ENCODE data around the gene NSD1. TPM values are rescaled to one million over a fixed set of nuclear protein-coding genes. Genes with fewer than 3 reads are reported as not detected.

The NSD1 gene
- total RNA-seq, 4 donors from 2014 or later = 24.0 to 39.5 (median 32.2) TPM

- no peaks in the 10 kb centered on the region for H3K9me3 ChIP-seq
- H3K4me3 ChIP-seq = no peak overlapping the region
- no peak overlapping the region for H3K27ac ChIP-seq
- peaks cover 0 to 7% (median 2%) of the 10 kb centered on the region in 3 donors for H3K4me1 ChIP-seq
- no peaks in the 10 kb centered on the region for H3K27me3 ChIP-seq
- 92 to 94% methylated on average over 12 of the region's 12 CpGs for WGBS, 2 donors
- peaks cover 33 to 99% (median 42%) of the 10 kb centered on the region in 3 donors for H3K36me3 ChIP-seq
- TF ChIP-seq CTCF (IDR thresholded peaks at IDR 0.05) (no peak), POLR2A (IDR thresholded peaks at IDR 0.05) (no peak)
- intact Hi-C loops (cut with DNase I) = no loop called here
- DNase-seq = no peak
Measured at GRCh38 chr5:177290816-177291596, 157.4 kb downstream of the NSD1 start.

GRCh38 chr5:177291735-177292134 is 158.2 kb downstream of the NSD1 start:
- Histone ChIP-seq H3K27ac (no peak overlapping the region), H3K9me3 (no peaks in the 10 kb centered on the region), H3K36me3 (peaks cover 34 to 99% (median 42%) of the 10 kb centered on the region in 3 donors), H3K4me1 (peaks cover 0 to 14% (median 5%) of the 10 kb centered on the region in 3 donors), H3K27me3 (no peaks in the 10 kb centered on the region), H3K4me3 (no peak overlapping the region)
- TF ChIP-seq POLR2A (IDR thresholded peaks at IDR 0.05) (no peak), CTCF (IDR thresholded peaks at IDR 0.05) (no peak)
- WGBS, 2 donors = 95 to 98% methylated on average over 7 of the region's 7 CpGs
- intact Hi-C loops (cut with DNase I) = no loop called here
- no peak for DNase-seq

- no peak for TF ChIP-seq CTCF (IDR thresholded peaks at IDR 0.05)
- no peak for TF ChIP-seq POLR2A (IDR thresholded peaks at IDR 0.05)
- intact Hi-C loops (cut with DNase I) = no loop called here
- no peaks in the 10 kb centered on the region for H3K9me3 ChIP-seq
- 82 to 95% methylated on average over 7 to 9 of the region's 12 CpGs for WGBS, 2 donors
- H3K27me3 ChIP-seq = no peaks in the 10 kb centered on the region
- DNase-seq = no peak
- no peak overlapping the region for H3K27ac ChIP-seq
- H3K36me3 ChIP-seq = peaks cover 33 to 97% (median 34%) of the 10 kb centered on the region in 3 donors
- H3K4me3 ChIP-seq = no peak overlapping the region
- H3K4me1 ChIP-seq = peaks cover 0 to 17% (median 5%) of the 10 kb centered on the region in 3 donors
Measured at GRCh38 chr5:177293819-177294581, 160.4 kb downstream of the NSD1 start.

GRCh38 chr5:177294632-177295031 is 161.1 kb downstream of the NSD1 start:
- Histone ChIP-seq H3K27me3 (no peaks in the 10 kb centered on the region), H3K4me3 (no peak overlapping the region), H3K9me3 (no peaks in the 10 kb centered on the region), H3K36me3 (peaks cover 33 to 94% (median 34%) of the 10 kb centered on the region in 3 donors), H3K4me1 (peaks cover 5 to 23% (median 10%) of the 10 kb centered on the region in 3 donors), H3K27ac (no peak overlapping the region)
- 100% methylated on average over 3 of the region's 3 CpGs; no CpG with 5 or more reads in 1 of the 2 donors for WGBS, 2 donors
- no peak for TF ChIP-seq POLR2A (IDR thresholded peaks at IDR 0.05)
- no peak for TF ChIP-seq CTCF (IDR thresholded peaks at IDR 0.05)
- intact Hi-C loops (cut with DNase I) = no loop called here
- no peak for DNase-seq

- peak overlapping the region in 2 of 4 donors; percentile 28 to 32 for H3K27ac ChIP-seq
- no peaks in the 10 kb centered on the region for H3K9me3 ChIP-seq
- WGBS, 2 donors = 81 to 92% methylated on average over 5 of the region's 9 CpGs
- peaks cover 33 to 82% (median 34%) of the 10 kb centered on the region in 3 donors for H3K36me3 ChIP-seq
- no peak for TF ChIP-seq POLR2A (IDR thresholded peaks at IDR 0.05)
- no peak for TF ChIP-seq CTCF (IDR thresholded peaks at IDR 0.05)
- intact Hi-C loops (cut with DNase I) = no loop called here
- no peak for DNase-seq
- H3K27me3 ChIP-seq = no peaks in the 10 kb centered on the region
- peaks cover 18 to 36% (median 23%) of the 10 kb centered on the region in 3 donors for H3K4me1 ChIP-seq
- H3K4me3 ChIP-seq = no peak overlapping the region
Measured at GRCh38 chr5:177295924-177296323, 162.4 kb downstream of the NSD1 start.

Data from esophagus squamous epithelium (tissue), 5 donors.